ENCODE data around the gene CIB4. TPM values are rescaled to one million over a fixed set of nuclear protein-coding genes. Genes with fewer than 3 reads are reported as not detected.

CIB4 gene
- total and polyA plus RNA-seq, 9 of the 15 experiments (the other 6 are each of a cell fraction or from before 2014, with no cell fraction given), result not detected

- no peak for TF ChIP-seq CHAMP1 (IDR thresholded peaks at IDR 0.05)
- TF ChIP-seq THAP12 (CRISPR knock-in tag; IDR thresholded peaks at IDR 0.05), result no peak
- no peak for TF ChIP-seq AFF1 (IDR thresholded peaks at IDR 0.05; ENCODE audit: low read depth in 1 of 2, partially characterized antibody in 2 of 2)
- no peak for TF ChIP-seq SPI1 (IDR thresholded peaks at IDR 0.05; ENCODE audit: borderline replicate concordance, low read depth, low read length)
- no peak for TF ChIP-seq HNRNPUL1 (IDR thresholded peaks at IDR 0.05; ENCODE audit: low read length)
Observed at GRCh38 chr2:26585100-26585499, 56.1 kb downstream of the CIB4 start (continued).
